ENCODE measurements around the gene DLL3. TPM values are rescaled to one million over a fixed set of nuclear protein-coding genes. Genes with fewer than 3 reads are reported as not detected.

DLL3 gene
- total RNA-seq, 4 donors from 2014 or later = not detected

DNA sequence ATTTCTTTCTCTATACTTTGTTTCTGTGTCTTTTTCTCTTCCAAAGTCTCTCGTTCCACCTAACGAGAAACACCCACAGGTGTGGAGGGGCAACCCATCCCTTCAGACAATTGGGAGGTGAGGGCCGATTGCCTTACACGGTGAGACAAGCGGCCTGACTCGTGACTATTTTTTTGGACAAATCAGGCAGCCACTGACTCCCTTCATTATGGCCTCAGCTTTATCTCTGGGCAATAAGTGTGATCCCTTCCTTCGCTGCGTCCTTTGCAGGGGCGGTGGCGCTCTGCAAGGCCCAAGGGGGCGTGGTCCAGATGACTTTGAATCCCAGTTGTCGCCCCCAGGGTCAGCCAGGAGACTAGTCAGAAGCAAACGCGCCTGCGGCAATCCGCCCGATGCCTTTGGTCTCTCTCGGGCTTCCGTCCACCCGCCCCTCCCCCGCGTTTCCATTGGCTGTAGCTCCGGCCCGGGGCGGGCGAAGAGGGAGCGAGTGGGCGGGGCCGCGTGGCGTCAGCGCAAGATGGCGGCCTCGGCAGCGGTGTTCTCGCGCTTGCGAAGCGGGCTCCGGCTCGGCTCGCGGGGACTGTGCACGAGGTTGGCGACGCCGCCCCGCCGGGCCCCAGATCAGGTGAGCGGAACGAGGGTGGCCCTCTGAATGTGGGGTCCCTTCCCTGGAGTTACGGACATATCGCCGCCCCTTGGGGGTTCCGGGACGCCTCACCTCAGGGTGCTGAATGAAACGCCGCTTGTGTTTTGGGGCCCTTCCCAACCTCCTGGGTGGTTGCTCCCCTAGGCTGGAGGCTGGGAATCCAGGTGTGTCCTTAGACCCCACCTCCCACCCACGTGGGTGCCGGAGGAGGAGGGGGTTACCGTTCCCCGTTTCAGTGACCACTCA, 18.2 kb upstream of the DLL3 start, which contains the start of gene TIMM50:
Gene TIMM50 (plus strand): TSS at position 502 of the 892 bp plus-strand sequence. CDS start 16 bp downstream, at position 518.
- no peaks in the 10 kb centered on the region for H3K9me3 ChIP-seq
- peaks cover 0 to 33% of the 10 kb centered on the region in 2 donors for H3K36me3 ChIP-seq
- peak; percentile 91 to 97 for DNase-seq
- H3K4me3 ChIP-seq = peak within 1 kb of the TSS; percentile 92 to 100 (median 99)
- ATAC-seq = peak; percentile 97 to 98
- intact Hi-C loops (cut with DNase I; ENCODE audit: low total_unique reads) (loop anchor here (1.0 to 5.0 kb wide), 4 partner anchors 33 to 356 kb away; partner anchors contain the start of genes EID2B, PAK4 and SAMD4B), in situ Hi-C loops (cut with MboI; ENCODE audit: low sequenced_read_pairs in 4 of 4) (no loop called here)
- H3K4me1 ChIP-seq = peaks cover 11% of the 10 kb centered on the region in 2 donors
- TF ChIP-seq CTCF (IDR thresholded peaks at IDR 0.05 in 4 of 5, conservative IDR thresholded peaks at IDR 0.05 in 1 of 5) (no peak), POLR2A (IDR thresholded peaks at IDR 0.05) (peak; percentile 44 to 71)
- no peaks in the 10 kb centered on the region for H3K27me3 ChIP-seq
- H3K27ac ChIP-seq = peak within 1 kb of the TSS; percentile 88 to 95 (median 92)

- TF ChIP-seq POLR2A (IDR thresholded peaks at IDR 0.05) (no peak), CTCF (IDR thresholded peaks at IDR 0.05 in 4 of 5, conservative IDR thresholded peaks at IDR 0.05 in 1 of 5) (no peak)
- no peaks in the 10 kb centered on the region for H3K9me3 ChIP-seq
- H3K4me3 ChIP-seq = peak overlapping the region; percentile 92 to 100 (median 99)
- peaks cover 11% of the 10 kb centered on the region in 2 donors for H3K4me1 ChIP-seq
- DNase-seq = no peak
- peaks cover 0 to 32% of the 10 kb centered on the region in 2 donors for H3K36me3 ChIP-seq
- in situ Hi-C loops (cut with MboI; ENCODE audit: low sequenced_read_pairs in 4 of 4) (no loop called here), intact Hi-C loops (cut with DNase I; ENCODE audit: low total_unique reads) (loop anchor here (1.0 to 5.0 kb wide), 4 partner anchors 34 to 356 kb away; partner anchors contain the start of genes EID2B, PAK4 and SAMD4B)
- peak in 1 of 2 donors; percentile 3 for ATAC-seq
- H3K27me3 ChIP-seq = no peaks in the 10 kb centered on the region
- peak overlapping the region; percentile 88 to 95 (median 92) for H3K27ac ChIP-seq
These were observed 17.6 kb upstream of the DLL3 start for GRCh38 chr19:39481229-39481545.

DNA sequence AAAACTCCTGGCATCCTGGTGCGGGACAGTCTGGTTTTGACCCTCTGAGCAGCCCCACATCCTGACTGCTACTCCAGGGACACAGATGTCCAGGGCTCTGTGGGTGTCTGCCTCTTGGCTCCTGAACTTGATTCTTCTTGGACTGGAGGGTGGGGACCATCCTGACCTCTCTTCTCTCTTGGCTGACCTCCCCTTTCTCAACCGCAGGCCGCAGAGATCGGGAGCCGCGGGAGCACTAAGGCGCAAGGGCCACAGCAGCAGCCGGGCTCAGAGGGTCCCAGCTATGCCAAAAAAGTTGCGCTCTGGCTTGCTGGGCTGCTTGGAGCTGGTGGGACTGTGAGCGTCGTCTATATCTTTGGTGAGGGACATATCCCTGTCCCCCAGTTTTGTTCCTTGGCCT, 17.1 kb upstream of the DLL3 start:
- intact Hi-C loops (cut with DNase I; ENCODE audit: low total_unique reads) = loop anchor here (1.0 to 5.0 kb wide), 4 partner anchors 34 to 357 kb away; partner anchors contain the start of genes EID2B, PAK4 and SAMD4B
- DNase-seq (no peak), ATAC-seq (no peak)
- H3K9me3 ChIP-seq = no peaks in the 10 kb centered on the region
- peaks cover 11% of the 10 kb centered on the region in 2 donors for H3K4me1 ChIP-seq
- peaks cover 0 to 34% of the 10 kb centered on the region in 2 donors for H3K36me3 ChIP-seq
- peak overlapping the region; percentile 92 to 100 (median 99) for H3K4me3 ChIP-seq
- in situ Hi-C loops (cut with MboI; ENCODE audit: low sequenced_read_pairs in 4 of 4) = no loop called here
- no peaks in the 10 kb centered on the region for H3K27me3 ChIP-seq
- no peak for TF ChIP-seq CTCF (IDR thresholded peaks at IDR 0.05 in 4 of 5, conservative IDR thresholded peaks at IDR 0.05 in 1 of 5)
- no peak for TF ChIP-seq POLR2A (IDR thresholded peaks at IDR 0.05)
- peak overlapping the region in 3 of 4 donors; percentile 88 to 92 (median 91) for H3K27ac ChIP-seq

DNA sequence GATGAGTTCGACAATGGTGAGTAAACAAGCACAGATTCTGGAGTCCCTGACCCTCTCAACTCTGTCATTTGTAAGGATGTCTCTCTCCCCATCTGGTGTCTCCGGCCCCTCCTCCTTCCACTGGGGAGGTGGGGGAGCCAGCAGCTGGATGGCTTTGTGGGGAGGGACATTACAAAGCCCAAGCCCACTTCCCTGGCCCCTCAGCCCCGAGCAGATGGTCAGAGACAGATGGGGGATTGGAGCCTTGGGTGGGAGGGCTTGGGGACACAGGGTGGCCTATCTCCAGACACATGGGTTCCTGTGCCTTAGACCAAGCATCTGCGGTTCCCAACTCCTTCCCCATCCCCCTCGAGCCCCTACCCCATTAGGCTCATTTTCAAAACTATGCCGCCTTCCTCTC, 15.6 kb upstream of the DLL3 start:
- intact Hi-C loops (cut with DNase I; ENCODE audit: low total_unique reads) (loop anchor here (5.0 kb wide), 1 partner anchor 141 kb away; the partner anchor contains the start of gene SAMD4B), in situ Hi-C loops (cut with MboI; ENCODE audit: low sequenced_read_pairs in 4 of 4) (no loop called here)
- DNase-seq (no peak), ATAC-seq (no peak)
- Histone ChIP-seq H3K9me3 (no peaks in the 10 kb centered on the region), H3K27ac (no peak overlapping the region), H3K36me3 (peaks cover 0 to 49% of the 10 kb centered on the region in 2 donors), H3K4me3 (no peak overlapping the region), H3K27me3 (no peaks in the 10 kb centered on the region), H3K4me1 (peaks cover 11% of the 10 kb centered on the region in 2 donors)
- no peak for TF ChIP-seq POLR2A (IDR thresholded peaks at IDR 0.05)
- no peak for TF ChIP-seq CTCF (IDR thresholded peaks at IDR 0.05 in 4 of 5, conservative IDR thresholded peaks at IDR 0.05 in 1 of 5)
